Occipital lobe (tissue), 2 donors: ENCODE results near the gene DNAH11. TPM values are rescaled to one million over a fixed set of nuclear protein-coding genes. Genes with fewer than 3 reads are reported as not detected.
"Not testable (repeated sequence)": the region's sequence is repeated elsewhere in the genome, so short reads cannot be mapped to it uniquely, and the experiment has no call there.

ENCODE experiments used
- DNase-seq: peaks from one replicate; lab custom pipeline; 2025; lab: John Stamatoyannopoulos, UW
- total RNA-seq: library from RNA; depleted of rRNA; stranded (reverse); fragments of >200 nt; gene quantifications from one replicate; pipeline ENCODE4 v1.2.3, GENCODE V29; 2014

DNAH11 gene, protein sequence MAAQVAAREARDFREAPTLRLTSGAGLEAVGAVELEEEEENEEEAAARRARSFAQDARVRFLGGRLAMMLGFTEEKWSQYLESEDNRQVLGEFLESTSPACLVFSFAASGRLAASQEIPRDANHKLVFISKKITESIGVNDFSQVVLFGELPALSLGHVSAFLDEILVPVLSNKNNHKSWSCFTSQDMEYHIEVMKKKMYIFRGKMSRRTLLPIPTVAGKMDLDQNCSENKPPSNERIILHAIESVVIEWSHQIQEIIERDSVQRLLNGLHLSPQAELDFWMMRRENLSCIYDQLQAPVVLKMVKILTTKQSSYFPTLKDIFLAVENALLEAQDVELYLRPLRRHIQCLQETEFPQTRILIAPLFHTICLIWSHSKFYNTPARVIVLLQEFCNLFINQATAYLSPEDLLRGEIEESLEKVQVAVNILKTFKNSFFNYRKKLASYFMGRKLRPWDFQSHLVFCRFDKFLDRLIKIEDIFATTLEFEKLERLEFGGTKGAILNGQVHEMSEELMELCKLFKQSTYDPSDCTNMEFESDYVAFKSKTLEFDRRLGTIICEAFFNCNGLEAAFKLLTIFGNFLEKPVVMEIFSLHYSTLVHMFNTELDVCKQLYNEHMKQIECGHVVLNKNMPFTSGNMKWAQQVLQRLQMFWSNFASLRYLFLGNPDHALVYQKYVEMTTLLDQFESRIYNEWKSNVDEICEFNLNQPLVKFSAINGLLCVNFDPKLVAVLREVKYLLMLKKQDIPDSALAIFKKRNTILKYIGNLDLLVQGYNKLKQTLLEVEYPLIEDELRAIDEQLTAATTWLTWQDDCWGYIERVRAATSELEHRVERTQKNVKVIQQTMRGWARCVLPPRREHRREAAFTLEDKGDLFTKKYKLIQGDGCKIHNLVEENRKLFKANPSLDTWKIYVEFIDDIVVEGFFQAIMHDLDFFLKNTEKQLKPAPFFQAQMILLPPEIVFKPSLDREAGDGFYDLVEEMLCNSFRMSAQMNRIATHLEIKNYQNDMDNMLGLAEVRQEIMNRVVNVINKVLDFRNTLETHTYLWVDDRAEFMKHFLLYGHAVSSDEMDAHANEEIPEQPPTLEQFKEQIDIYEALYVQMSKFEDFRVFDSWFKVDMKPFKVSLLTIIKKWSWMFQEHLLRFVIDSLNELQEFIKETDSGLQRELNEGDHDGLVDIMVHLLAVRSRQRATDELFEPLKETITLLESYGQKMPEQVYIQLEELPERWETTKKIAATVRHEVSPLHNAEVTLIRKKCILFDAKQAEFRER (N-terminal part only)
- 1.1 TPM for total RNA-seq

DNA sequence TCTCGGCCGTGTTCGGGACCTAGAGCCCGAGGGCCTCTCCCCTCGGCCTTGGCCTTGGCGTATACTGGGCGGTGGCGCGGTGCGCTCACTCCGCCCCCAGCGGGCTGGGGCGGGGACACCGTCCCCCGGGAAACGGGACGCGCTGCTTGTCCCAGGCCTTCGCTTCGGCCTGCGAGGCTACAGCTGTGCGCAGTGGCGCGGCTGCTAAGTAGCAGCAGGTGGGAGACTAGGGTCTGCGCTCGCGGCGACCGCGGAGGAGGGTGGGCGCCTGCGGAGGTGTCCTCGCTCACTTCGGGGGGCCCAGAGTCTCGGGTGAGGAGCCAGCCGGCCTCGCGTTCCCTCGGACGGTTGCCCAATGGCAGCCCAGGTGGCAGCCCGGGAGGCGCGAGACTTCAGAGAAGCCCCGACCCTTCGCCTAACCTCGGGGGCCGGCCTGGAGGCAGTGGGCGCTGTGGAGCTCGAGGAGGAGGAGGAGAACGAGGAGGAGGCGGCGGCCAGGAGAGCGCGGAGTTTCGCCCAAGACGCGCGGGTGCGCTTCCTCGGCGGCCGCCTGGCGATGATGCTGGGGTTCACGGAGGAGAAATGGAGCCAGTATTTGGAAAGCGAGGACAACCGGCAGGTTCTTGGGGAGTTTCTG lies at the start of gene DNAH11:
Gene DNAH11, plus strand, starts transcription at position 149 of the 637 bp plus-strand sequence. Its CDS starts 207 bp downstream, at position 356.
- DNase-seq = no peak

DNA sequence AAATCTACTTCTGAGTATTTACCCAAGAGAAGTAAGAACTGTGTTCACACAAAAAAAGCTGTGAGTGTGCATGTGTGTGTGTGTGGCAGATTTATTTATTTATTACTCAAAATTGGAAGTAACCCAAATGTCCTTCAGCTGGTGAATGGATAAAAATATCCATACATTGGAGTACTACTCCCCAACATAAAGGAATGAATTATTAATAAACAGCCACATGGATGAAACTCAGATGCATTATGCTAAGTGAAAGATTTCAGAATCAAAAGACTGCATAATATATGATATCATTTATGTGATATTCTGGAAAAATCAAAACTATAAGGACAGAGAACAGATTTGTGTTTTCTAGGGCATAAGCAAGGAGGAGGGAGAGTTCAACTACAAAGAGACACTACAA lies 47.1 kb upstream of the DNAH11 start:
- no peak for DNase-seq

DNA sequence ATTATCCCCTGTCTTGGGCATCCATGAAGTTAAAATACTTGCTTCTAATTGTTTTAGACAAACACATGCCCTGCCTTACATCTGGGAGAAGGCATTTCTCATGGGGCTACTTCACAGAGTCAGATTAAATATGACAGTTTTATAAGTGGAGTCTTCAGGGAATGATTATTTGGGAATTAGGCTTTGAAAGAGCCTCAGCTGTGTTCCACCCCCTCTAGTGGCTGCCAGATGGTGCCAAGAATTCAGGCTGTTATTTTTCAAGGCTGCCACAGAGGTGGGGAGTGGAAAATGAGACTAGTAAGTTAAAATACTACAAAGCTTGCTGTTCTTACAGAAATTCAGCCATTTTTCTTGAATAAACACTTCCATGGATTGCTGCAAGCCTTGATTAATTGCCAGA lies 45.8 kb upstream of the DNAH11 start:
- no peak for DNase-seq

DNA sequence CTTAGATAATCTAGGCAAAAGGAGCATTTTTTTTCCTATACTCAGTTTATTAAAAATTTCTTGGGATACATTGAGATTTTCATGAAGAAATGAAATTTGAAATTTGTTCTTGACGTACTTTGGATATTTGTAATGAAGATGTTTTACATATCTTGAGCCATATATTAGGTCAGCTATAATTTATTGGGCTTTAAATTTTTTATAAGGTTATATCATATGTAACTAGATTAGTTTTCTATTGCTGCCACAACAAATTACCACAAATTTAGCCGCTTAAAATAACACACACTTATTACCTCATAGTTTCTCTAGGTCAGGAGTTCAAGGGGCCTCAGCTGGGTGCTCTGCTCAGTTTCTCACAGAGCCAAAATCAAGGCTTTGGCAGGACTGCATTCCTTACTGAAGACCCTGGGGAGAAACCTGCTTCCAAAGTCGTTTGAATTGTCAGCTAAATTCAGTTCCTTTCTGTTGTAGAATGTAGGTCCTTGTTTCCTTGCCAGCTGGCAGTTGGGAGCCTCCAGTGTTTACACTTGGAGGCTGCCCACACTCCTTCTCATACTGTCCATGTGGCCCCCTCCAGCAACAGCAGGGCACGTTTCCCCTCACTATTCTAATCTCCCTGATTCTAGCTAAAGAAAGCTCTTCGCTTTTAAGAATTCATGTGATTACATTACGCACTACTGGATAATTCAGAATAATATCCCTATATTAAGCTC lies 42.6 kb upstream of the DNAH11 start:
- DNase-seq = no peak

DNA sequence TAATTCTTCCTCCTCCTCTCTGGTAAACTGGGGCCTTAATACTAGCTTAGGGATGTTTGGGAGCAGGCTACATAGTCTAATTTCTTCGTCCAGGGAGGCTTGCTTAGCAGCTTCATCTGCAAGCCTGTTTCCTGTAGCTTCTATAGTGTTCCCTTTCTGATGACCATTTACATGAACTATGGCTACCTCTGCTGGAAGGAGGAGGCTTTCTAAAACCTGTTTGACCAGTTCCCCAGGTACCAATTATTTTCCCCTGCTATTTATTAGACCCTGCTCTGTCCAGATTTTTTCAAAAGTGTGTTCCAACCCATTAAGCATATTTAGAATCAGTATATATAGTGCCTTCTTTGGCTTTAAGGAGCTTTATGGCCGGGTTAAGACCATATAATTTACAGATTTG lies 38.8 kb upstream of the DNAH11 start:
- DNase-seq = no peak

DNA sequence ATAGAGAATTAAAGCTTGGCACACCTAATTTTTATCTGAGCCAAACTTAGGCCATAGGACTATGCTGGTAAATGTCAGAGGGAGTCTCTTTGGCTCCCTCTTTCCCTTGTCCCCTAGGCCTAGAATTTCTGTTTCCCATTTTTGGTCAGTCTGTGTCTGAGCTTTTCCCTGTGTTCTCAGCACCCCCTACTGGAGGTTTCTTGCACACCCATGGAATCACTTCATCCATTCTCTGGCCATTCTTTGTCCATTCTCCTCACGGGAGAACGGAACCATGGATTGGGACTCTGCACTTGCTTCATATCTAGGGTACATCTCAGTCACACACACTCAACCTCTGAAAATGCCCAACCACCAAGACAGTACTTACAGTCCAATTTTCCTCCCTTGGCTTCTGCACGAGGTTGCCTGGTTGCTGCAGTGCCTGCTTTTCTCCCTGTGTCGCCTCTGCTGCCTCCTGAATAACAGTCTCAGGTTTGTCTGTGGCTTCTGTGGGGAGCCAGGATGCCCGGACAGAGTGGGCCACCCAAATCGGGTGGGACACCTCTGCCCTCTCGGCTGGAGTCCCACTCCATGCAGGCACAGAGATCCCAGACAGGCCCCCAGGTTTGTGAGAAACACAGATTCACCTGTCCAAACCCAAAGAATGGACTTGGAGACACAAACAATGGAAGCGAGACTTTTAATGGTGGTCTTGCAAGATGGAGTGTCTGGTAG lies 35.1 kb upstream of the DNAH11 start:
- peak; percentile 2 for DNase-seq

DNA sequence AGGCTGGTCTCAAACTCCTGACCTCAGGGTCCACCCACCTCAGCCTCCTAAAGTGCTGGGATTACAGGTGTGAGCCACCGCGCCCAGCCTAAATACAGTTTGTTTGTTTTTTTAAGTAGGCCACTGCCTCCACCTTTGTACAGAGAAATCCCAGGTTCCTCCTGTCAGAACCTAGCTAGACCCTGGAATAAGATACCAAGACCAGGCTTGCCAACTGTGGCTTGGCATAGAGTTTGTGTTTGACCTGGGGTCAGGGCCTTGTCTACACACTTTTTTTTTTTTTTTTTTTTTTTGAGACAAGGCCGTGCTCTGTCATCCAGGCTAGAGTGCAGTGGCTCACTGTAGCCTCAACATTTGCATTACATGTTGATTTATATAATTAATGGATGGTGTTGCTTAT lies 34.3 kb upstream of the DNAH11 start:
- DNase-seq = no peak

DNA sequence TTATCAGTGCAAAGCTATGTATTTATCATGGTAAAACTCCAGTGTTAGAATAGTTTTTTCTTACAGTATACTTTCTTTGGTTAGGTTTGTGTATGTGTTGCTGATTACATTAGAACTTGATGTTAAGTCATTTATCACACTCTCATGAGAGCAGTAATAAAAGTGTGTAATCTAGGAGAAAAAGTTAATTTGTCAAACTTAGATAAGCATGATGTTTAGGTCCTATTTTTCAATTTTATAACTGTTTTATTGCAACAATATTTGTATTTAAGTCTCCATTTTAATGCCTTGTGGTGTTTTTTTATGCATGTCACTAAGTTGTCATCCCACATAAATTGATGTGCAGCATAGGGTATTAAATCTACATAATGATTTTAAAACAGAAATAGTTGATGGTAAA lies 28.8 kb upstream of the DNAH11 start:
- DNase-seq = no peak

DNA sequence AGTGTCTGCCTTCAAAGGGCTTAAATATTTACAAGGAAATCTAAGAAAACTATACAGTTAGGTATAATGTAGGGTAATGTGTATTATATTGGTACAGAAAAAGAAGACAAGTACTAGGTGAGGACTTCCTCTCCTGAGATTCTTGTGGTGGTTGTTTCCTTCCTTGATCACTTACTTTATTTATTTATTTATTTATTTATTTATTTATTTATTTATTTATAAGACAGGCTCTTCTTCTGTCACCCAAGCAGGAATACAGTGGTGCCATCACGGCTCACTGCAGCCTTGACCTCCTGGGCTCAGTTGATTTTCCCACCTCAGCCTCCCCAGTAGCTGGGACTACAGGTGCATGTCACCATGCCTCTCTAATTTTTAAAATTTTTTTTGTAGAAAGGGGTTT lies 18.2 kb upstream of the DNAH11 start:
- DNase-seq = no peak

DNA sequence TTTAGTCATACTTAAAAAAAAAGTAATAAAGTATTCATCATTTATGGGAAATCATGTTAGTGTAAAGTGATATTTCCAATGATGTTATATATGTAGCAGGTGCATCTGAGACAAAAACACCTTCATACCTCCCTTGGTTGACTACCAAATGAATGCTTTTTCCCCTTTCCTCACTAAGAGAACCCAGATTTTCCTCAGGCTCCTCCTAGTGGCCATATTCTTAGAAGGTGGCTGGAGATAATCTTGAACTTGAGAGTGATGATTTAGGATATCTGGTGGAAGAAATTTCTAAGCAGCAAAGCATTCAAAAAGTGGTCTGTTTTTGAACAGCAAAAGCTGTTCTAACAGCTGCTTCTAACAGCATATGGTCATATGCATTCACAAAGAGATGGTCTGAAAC lies 16.8 kb upstream of the DNAH11 start:
- no peak for DNase-seq

DNA sequence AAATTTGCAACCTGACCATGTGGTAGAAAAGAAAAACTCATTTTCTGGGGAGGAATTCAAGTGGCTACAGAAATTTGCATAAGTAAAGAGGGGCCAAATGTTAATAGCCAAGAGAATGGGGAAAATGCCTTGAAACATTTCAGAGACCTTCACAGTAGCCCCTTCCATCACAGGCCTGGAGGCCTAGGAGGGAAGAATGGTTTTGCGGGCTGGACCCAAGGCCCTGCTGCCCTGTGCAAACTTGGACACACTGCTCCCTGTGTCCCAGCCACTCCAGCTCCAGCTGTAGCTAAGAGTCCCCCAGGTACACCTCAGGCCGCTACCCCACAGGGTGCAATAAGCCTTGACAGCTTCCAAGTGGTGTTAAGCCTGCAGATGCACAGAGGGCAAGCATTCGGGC lies 16.4 kb upstream of the DNAH11 start:
- no peak for DNase-seq

DNA sequence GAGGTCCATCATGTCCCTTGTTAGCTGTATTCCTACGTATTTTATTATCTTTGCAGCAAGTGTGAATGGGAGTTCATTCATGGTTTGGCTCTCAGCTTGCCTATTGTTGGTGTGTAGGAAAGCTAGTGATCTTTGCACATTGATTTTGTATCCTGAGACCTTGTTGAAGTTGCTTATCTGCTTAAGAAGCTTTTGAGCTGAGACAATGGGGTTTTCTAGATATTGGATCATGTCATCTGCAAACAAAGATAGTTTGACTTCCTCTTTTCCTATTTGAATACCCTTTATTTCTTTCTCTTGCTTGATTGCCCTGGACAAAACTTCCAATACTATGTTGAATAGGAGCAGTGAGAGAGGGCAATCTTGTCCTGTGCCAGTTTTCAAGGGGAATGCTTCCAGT lies 10.4 kb upstream of the DNAH11 start:
- DNase-seq = not testable (repeated sequence)

DNA sequence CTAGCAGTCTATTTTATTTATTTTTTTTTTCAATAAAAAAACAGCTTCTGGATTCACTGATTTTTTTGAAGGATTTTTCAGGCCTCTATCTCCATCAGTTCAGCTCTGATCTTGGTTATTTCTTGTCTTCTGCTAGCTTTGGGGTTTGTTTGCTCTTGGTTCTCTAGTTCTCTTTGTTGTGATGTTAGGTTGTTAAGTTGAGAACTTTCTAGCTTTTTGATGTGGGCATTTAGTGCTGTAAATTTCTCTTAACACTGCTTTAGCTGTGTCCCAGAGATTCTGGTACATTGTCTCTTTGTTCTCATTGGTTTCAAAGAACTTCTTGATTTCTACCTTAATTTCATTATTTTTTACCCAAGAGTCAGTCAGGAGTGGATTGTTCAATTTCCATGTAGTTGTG lies 9.2 kb upstream of the DNAH11 start:
- not testable (repeated sequence) for DNase-seq

DNA sequence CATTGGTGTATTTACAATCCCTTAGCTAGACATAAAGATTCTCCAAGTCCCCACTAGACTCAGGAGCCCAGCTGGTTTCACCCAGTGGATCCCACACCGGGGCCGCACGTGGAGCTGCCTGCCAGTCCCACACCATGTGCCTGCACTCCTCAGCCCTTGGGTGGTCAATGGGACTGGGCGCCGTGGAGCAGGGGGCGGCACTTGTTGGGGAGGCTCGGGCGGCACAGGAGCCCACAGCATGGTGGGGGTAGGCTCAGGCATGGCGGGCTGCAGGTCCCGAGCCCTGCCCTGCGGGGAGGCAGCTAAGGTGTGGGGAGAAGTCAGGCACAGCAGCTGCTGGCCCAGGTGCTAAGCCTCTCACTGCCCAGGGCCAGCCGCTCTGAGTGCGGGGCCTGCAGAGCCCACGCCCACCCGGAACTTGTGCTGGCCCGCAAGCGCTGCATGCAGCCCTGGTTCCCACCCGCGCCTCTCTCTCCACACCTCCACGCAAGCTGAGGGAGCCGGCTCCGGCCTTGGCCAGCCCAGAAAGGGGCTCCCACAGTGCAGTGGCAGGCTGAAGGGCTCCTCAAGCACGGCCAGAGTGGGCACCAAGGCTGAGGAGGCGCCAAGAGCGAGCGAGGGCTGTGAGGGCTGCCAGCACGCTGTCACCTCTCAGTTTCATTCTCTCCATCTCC lies 6.3 kb upstream of the DNAH11 start:
- not testable (repeated sequence) for DNase-seq

DNA sequence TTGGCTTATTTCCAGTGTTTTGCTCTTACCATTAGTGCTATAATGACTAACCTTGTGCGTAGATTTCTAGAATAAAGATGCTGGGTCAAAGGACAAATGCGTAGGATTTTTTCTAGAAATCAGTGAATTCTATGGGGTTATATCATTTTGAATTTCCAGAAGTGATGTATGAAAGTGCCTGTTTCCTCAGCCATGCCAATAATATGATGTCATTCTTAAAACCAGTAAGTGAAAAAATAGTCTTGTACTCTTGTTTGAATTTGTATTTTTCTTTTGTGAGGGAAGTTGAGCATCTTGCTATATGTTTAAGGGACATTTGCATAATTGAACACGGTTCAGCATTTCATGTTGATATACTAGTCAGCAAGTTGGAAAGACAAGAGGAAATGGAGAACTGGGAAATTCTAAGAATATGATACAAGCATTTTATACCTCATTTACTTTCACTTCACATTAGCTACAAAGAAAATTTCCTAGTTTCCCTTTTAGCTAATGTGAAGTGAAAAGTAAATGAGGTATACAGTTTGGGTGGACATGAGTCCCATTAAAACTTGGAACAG lies 3.8 kb upstream of the DNAH11 start:
- no peak for DNase-seq

DNA sequence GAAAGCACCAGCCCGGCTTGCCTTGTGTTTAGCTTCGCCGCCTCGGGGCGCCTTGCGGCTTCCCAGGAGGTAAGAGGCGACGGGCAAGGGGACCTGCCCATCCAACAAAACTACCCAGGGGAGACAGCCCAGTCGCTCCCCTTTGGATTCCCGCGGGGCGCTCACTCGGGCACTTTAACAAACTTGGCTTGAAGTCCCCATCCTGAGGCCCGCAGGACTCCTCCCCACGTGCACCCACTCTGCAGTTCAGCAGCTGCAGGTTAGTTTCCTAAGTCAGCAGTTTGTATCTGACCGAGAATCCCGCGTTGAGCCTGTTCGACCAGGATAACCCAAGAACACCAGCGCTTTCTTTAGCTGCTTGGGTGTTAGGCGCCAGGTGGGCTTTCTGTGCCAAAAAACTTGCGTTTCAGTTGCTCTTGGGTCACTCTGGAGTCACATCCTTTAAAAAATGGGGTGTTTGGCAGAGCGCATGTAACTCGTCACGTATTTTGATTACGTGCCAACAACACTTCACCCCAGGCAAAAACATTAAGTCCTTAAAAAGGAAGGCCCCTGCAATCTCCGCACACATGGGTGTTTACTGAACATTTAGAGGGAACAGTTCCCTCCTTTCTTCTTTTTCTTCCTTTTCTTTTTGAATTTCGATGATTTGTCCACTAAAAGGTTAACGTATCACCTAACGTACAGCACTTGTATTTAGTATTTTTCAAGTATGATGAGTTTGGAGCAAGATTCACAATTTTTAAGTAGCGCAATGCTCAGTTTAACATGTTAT lies 876 bp downstream of the DNAH11 start:
- DNase-seq = no peak

DNA sequence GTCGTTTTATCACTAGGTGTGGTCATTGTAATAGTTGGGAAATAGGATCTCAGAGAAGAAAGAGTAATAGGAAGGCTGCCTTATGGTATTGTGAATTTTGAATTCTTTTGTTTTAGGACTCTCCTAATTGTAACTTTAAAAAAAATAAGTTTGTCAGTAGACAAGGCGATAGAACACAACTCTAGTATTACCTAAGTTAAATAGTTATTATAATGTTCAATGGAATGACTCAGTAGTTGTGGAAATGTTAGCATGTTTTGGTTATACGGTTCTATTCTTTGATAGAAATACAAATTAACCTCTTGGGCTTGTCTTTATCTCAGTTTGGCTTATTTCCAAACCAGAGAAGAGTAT lies 1.4 kb downstream of the DNAH11 start:
- no peak for DNase-seq

DNA sequence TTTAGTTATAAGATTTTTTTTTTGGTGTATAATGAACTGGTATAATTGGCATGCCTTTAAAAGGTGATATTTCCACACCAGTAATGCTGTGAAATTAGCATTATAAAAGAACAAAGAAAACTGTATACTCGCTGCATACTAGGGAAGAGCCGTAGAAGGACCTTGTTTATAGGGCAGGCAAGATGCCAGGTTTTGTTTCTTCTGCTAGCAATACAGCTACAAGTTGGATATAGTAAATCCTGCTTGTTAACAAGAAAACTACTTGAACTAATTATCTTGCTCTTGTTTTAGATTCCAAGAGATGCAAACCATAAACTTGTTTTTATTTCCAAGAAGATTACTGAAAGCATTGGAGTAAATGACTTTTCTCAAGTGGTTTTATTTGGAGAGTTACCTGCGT lies 1.9 kb downstream of the DNAH11 start:
- DNase-seq = no peak
